Suprapubic skin (tissue), 4 donors: Measurements from ENCODE around the gene PKP1. TPM values are rescaled to one million over a fixed set of nuclear protein-coding genes. Genes with fewer than 3 reads are reported as not detected.

Experiments used
- DNase-seq, 2 donors: peaks; one replicate each; pipeline ENCODE4 v3.0.0-alpha.2; 2019; ENCODE audit warnings: low spot score in 2 of 2
- H3K27ac ChIP-seq: fragments of 200-600 bp; sonication (generic); one replicate; pipeline ENCODE4 v1.5.1; 2019
- H3K27me3 ChIP-seq: fragments of 200-600 bp; sonication (generic); one replicate; pipeline ENCODE4 v1.5.1; 2019
- H3K36me3 ChIP-seq: fragments of 200-600 bp; sonication (generic); one replicate; pipeline ENCODE4 v1.5.1; 2019
- H3K4me1 ChIP-seq: fragments of 200-600 bp; sonication (generic); one replicate; pipeline ENCODE4 v1.5.1; 2019
- H3K4me3 ChIP-seq: fragments of 200-600 bp; sonication (generic); one replicate; pipeline ENCODE4 v1.5.1; 2019; ENCODE audit warnings: mild to moderate bottlenecking
- H3K9me3 ChIP-seq: fragments of 200-600 bp; sonication (generic); one replicate; pipeline ENCODE4 v1.5.1; 2019
- CTCF ChIP-seq, 2 donors: fragments of 200-600 bp in 1 of 2; fragments of 450-650 bp in 1 of 2; sonication (generic) in 1 of 2; IDR thresholded peaks; one replicate each; pipeline ENCODE4 v1.5.1; 2016 to 2019; ENCODE audit warnings: antibody characterized with exemption in 2 of 2, mild to moderate bottlenecking in 1 of 2, moderate library complexity in 1 of 2
- EP300 ChIP-seq: sonication (generic); formaldehyde crosslinking; IDR thresholded peaks from one replicate; pipeline ENCODE4 v1.6.1; 2017; ENCODE audit warnings: antibody characterized with exemption
- POLR2A ChIP-seq, 2 donors: fragments of 450-650 bp; IDR thresholded peaks; one replicate each; pipeline ENCODE4 v1.6.1; 2017; ENCODE audit warnings: antibody characterized with exemption in 2 of 2, mild to moderate bottlenecking in 2 of 2, moderate library complexity in 2 of 2
- POLR2AphosphoS5 ChIP-seq, 3 donors: sonication (generic); formaldehyde crosslinking; IDR thresholded peaks; one replicate each; pipeline ENCODE4 v1.6.1; 2017; ENCODE audit warnings: antibody characterized with exemption in 3 of 3
- WGBS: methylation state at CpG from one replicate; pipeline ENCODE4 v1.1.5; 2018; 5-methylcytosine and 5-hydroxymethylcytosine counted together
- total RNA-seq, 4 donors: library from RNA; depleted of rRNA; stranded (reverse); fragments of >200 nt; gene quantifications; one replicate each; pipeline ENCODE4 v1.1.0, GENCODE V29; 2016

PKP1 gene
- total RNA-seq, 4 donors from 2014 or later, result 888 to 1,187 (median 1,096) TPM

GRCh38 chr1:201248721-201249559 is 34.4 kb upstream of the PKP1 start:
- H3K4me3 ChIP-seq, result no peak overlapping the region
- peaks cover 4% of the 10 kb centered on the region for H3K4me1 ChIP-seq
- peaks cover 4% of the 10 kb centered on the region for H3K27me3 ChIP-seq
- no peak for TF ChIP-seq POLR2A (IDR thresholded peaks at IDR 0.05)
- no peak for TF ChIP-seq CTCF (IDR thresholded peaks at IDR 0.05)
- no peak for TF ChIP-seq EP300
- no peak for TF ChIP-seq POLR2AphosphoS5 (IDR thresholded peaks at IDR 0.05)
- H3K9me3 ChIP-seq, result no peaks in the 10 kb centered on the region
- WGBS, result 92% methylated on average over 14 of the region's 14 CpGs
- no peak for DNase-seq
- H3K27ac ChIP-seq, result no peak overlapping the region
- H3K36me3 ChIP-seq, result no peaks in the 10 kb centered on the region

- no peaks in the 10 kb centered on the region for H3K36me3 ChIP-seq
- H3K4me3 ChIP-seq, result no peak overlapping the region
- H3K27me3 ChIP-seq, result no peaks in the 10 kb centered on the region
- WGBS, result 81% methylated on average over 7 of the region's 10 CpGs
- H3K4me1 ChIP-seq, result peaks cover 15% of the 10 kb centered on the region
- no peaks in the 10 kb centered on the region for H3K9me3 ChIP-seq
- TF ChIP-seq EP300 (no peak), POLR2AphosphoS5 (IDR thresholded peaks at IDR 0.05) (no peak), POLR2A (IDR thresholded peaks at IDR 0.05) (no peak), CTCF (IDR thresholded peaks at IDR 0.05) (no peak)
- no peak overlapping the region for H3K27ac ChIP-seq
- DNase-seq, result peak in 1 of 2 donors; percentile 72
These were observed 32.8 kb upstream of the PKP1 start for GRCh38 chr1:201250326-201251011.

- H3K9me3 ChIP-seq, result no peaks in the 10 kb centered on the region
- TF ChIP-seq CTCF (IDR thresholded peaks at IDR 0.05) (no peak), POLR2AphosphoS5 (IDR thresholded peaks at IDR 0.05) (no peak), POLR2A (IDR thresholded peaks at IDR 0.05) (no peak), EP300 (no peak)
- DNase-seq, result no peak
- no peak overlapping the region for H3K4me3 ChIP-seq
- no peaks in the 10 kb centered on the region for H3K36me3 ChIP-seq
- peaks cover 15% of the 10 kb centered on the region for H3K4me1 ChIP-seq
- H3K27me3 ChIP-seq, result no peaks in the 10 kb centered on the region
- WGBS, result 88% methylated on average over 2 of the region's 2 CpGs
- H3K27ac ChIP-seq, result no peak overlapping the region
These were observed 31.9 kb upstream of the PKP1 start for GRCh38 chr1:201251411-201251810.

- no peak for TF ChIP-seq CTCF (IDR thresholded peaks at IDR 0.05)
- no peak for TF ChIP-seq POLR2A (IDR thresholded peaks at IDR 0.05)
- no peak for TF ChIP-seq EP300
- no peak for TF ChIP-seq POLR2AphosphoS5 (IDR thresholded peaks at IDR 0.05)
- Histone ChIP-seq H3K27ac (no peak overlapping the region), H3K9me3 (no peaks in the 10 kb centered on the region), H3K27me3 (no peaks in the 10 kb centered on the region), H3K4me3 (no peak overlapping the region), H3K36me3 (no peaks in the 10 kb centered on the region), H3K4me1 (peaks cover 15% of the 10 kb centered on the region)
- DNase-seq, result peak in 1 of 2 donors; percentile 72
- WGBS, result 72% methylated on average over 10 of the region's 11 CpGs
These were observed 31.4 kb upstream of the PKP1 start for GRCh38 chr1:201251851-201252430.

- H3K27ac ChIP-seq, result no peak overlapping the region
- no peaks in the 10 kb centered on the region for H3K36me3 ChIP-seq
- no peaks in the 10 kb centered on the region for H3K9me3 ChIP-seq
- TF ChIP-seq POLR2AphosphoS5 (IDR thresholded peaks at IDR 0.05), result no peak
- no peak for TF ChIP-seq POLR2A (IDR thresholded peaks at IDR 0.05)
- no peak for TF ChIP-seq EP300
- TF ChIP-seq CTCF (IDR thresholded peaks at IDR 0.05), result no peak
- no peak overlapping the region for H3K4me3 ChIP-seq
- peak in 1 of 2 donors; percentile 59 for DNase-seq
- peaks cover 15% of the 10 kb centered on the region for H3K4me1 ChIP-seq
- WGBS, result 89% methylated on average over 5 of the region's 6 CpGs
- H3K27me3 ChIP-seq, result no peaks in the 10 kb centered on the region
These were observed 30.3 kb upstream of the PKP1 start for GRCh38 chr1:201252944-201253371.
